Activated CD8-positive, alpha-beta memory T cell treated with anti-CD3 and anti-CD28 coated beads for 36 hours (primary cell): ENCODE data around the gene SEMA4F. TPM values are rescaled to one million over a fixed set of nuclear protein-coding genes. Genes with fewer than 3 reads are reported as not detected.

ENCODE experiments used
- total RNA-seq, 2 experiments: library from RNA; stranded (reverse); gene quantifications; one replicate each; pipeline ENCODE4 v1.2.3, GENCODE V29; 2021

Gene SEMA4F
- total RNA-seq, 2 experiments from 2014 or later, result 5.2 to 5.9 TPM

Other genes starting within 250 kb of the SEMA4F start
- 1 to 10 TPM; 3.1 to 3.8 TPM for gene C2orf81, start 232.6 kb upstream of the SEMA4F start, total RNA-seq
- 100 to 1,000 TPM; 101 to 102 TPM for gene WDR54, start 232.5 kb upstream of the SEMA4F start, total RNA-seq
- gene RTKN, start 212.3 kb upstream of the SEMA4F start, total RNA-seq, result 1 to 10 TPM; 1.2 to 1.6 TPM
- 10 to 100 TPM; 40.4 to 41.1 TPM for gene INO80B, start 199.2 kb upstream of the SEMA4F start, total RNA-seq
- gene WBP1, start 195.8 kb upstream of the SEMA4F start, total RNA-seq, result 10 to 100 TPM; 24.9 to 28.7 TPM
- 10 to 100 TPM; 82.6 to 83.9 TPM for gene MOGS, start 188.9 kb upstream of the SEMA4F start, total RNA-seq
- 100 to 1,000 TPM; 116 to 120 TPM for gene MRPL53, start 181.6 kb upstream of the SEMA4F start, total RNA-seq
- gene CCDC142, start 171.2 kb upstream of the SEMA4F start, total RNA-seq, result 10 to 100 TPM; 18.9 to 20.2 TPM
- gene TTC31, start 171.2 kb upstream of the SEMA4F start, total RNA-seq, result 10 to 100 TPM; 22.9 to 23.5 TPM
- under 1 TPM; 0.36 to 0.51 TPM for gene LBX2, start 154.6 kb upstream of the SEMA4F start, total RNA-seq
- gene PCGF1, start 146.6 kb upstream of the SEMA4F start, total RNA-seq, result 10 to 100 TPM; 23.8 to 26.1 TPM
- under 1 TPM; 0.25 TPM for gene TLX2, start 139.8 kb upstream of the SEMA4F start, total RNA-seq
- under 1 TPM; 0.75 to 0.91 TPM for gene DQX1, start 128.0 kb upstream of the SEMA4F start, total RNA-seq
- gene AUP1, start 124.5 kb upstream of the SEMA4F start, total RNA-seq, result 100 to 1,000 TPM; 200 to 208 TPM
- 10 to 100 TPM; 77.0 to 79.0 TPM for gene HTRA2, start 124.3 kb upstream of the SEMA4F start, total RNA-seq
- 1 to 10 TPM; 1.4 to 1.6 TPM for gene LOXL3, start 100.3 kb upstream of the SEMA4F start, total RNA-seq
- 10 to 100 TPM; 22.5 to 22.7 TPM for gene DOK1, start 99.5 kb upstream of the SEMA4F start, total RNA-seq
- not detected for gene M1AP, start 5.9 kb upstream of the SEMA4F start, total RNA-seq
- gene HK2, start 179.9 kb downstream of the SEMA4F start, total RNA-seq, result 100 to 1,000 TPM; 104 to 107 TPM